H1 (cell line): ENCODE results near the gene GNAL. TPM values are rescaled to one million over a fixed set of nuclear protein-coding genes. Genes with fewer than 3 reads are reported as not detected.
A peak's percentile ranks its signal among the peaks of the same experiment; 100 is the strongest.

Experiments
- CHD2 ChIP-seq: IDR thresholded peaks from 2 replicates; pipeline ENCODE4 v1.6.1; 2012; ENCODE audit warnings: low read length, improper control_type of control experiment
- CREB1 ChIP-seq: IDR thresholded peaks from 2 replicates; pipeline ENCODE4 v1.6.1; 2012; ENCODE audit warnings: inconsistent platforms
- GTF2F1 ChIP-seq: IDR thresholded peaks from 2 replicates; pipeline ENCODE4 v1.6.1; 2012; ENCODE audit warnings: low read depth, low read length, improper control_type of control experiment, borderline replicate concordance
- HDAC2 ChIP-seq, 2 experiments: fragments of 300-600 bp in 1 of 2; sonication (generic) in 1 of 2; IDR thresholded peaks; 2 replicates each; pipeline ENCODE4 v1.6.1; 2011 to 2012; ENCODE audit warnings: low read depth in 2 of 2, low read length in 2 of 2, mild to moderate bottlenecking in 2 of 2, moderate library complexity in 2 of 2, borderline replicate concordance in 1 of 2, inconsistent platforms in 1 of 2
- JUND ChIP-seq: IDR thresholded peaks from 2 replicates; pipeline ENCODE4 v1.6.1; 2011; ENCODE audit warnings: mild to moderate bottlenecking, improper control_type of control experiment, low read length
- KDM5A ChIP-seq: fragments of 200-600 bp; IDR thresholded peaks from 2 replicates; pipeline ENCODE4 v1.7.1; 2012; ENCODE audit warnings: mild to moderate bottlenecking, low read length, inconsistent platforms, mixed read lengths
- MAX ChIP-seq: IDR thresholded peaks from 2 replicates; pipeline ENCODE4 v1.6.1; 2012; ENCODE audit warnings: inconsistent platforms
- NRF1 ChIP-seq: IDR thresholded peaks from 2 replicates; pipeline ENCODE4 v1.6.1; 2011; ENCODE audit warnings: mild to moderate bottlenecking, low read depth, low read length, improper control_type of control experiment
- PHF8 ChIP-seq: fragments of 200-600 bp; sonication (generic); conservative IDR thresholded peaks from 2 replicates; pipeline ENCODE4 v1.7.1; 2012; ENCODE audit warnings: low read depth, mild to moderate bottlenecking, inconsistent platforms, low read length, moderate library complexity
- POU5F1 ChIP-seq: IDR thresholded peaks from 2 replicates; pipeline ENCODE4 v1.6.1; 2011; ENCODE audit warnings: low read depth, mild to moderate bottlenecking, low read length, moderate library complexity
- RBBP5 ChIP-seq: IDR thresholded peaks from 2 replicates; pipeline ENCODE4 v1.7.1; 2012; ENCODE audit warnings: low read depth, mild to moderate bottlenecking, inconsistent platforms, low read length, moderate library complexity, borderline replicate concordance
- SRF ChIP-seq: IDR thresholded peaks from 2 replicates; pipeline ENCODE4 v1.6.1; 2011; ENCODE audit warnings: mild to moderate bottlenecking, low read depth, low read length, moderate library complexity
- TAF1 ChIP-seq: IDR thresholded peaks from 2 replicates; pipeline ENCODE4 v1.6.1; 2011; ENCODE audit warnings: mild to moderate bottlenecking, low read depth, low read length
- TBP ChIP-seq: IDR thresholded peaks from 2 replicates; pipeline ENCODE4 v1.6.1; 2011; ENCODE audit warnings: low read depth, low read length, improper control_type of control experiment
- polyA plus RNA-seq, 7 experiments: library from polyadenylated mRNA; depleted of rRNA in 3 of 7; stranded (reverse) in 5 of 7; unstranded in 2 of 7; fragments of >200 nt in 5 of 7; fragments of 200-250 nt in 2 of 7; gene quantifications; 1 replicate in 5 of 7; 2 replicates in 1 of 7; 4 replicates in 1 of 7; pipeline versions ENCODE4 v1.2.1 to v1.2.3, GENCODE V29; 2011 to 2013; ENCODE audit warnings: missing spikeins in 2 of 7, mixed read lengths in 2 of 7
- total RNA-seq: library from RNA; stranded (reverse); fragmentation: NEBNext Ultra II Directional; extraction: Animal tissue kit (Norgen Biotek cat#: 25700); gene quantifications from 2 replicates; pipeline ENCODE4 v1.2.1, GENCODE V29; 2021

Gene GNAL
- total and polyA plus RNA-seq, 2 of the 8 experiments (the other 6 are each of a cell fraction or from before 2014, with no cell fraction given) = 13.2 to 18.3 TPM

- TF ChIP-seq PHF8 (peak; percentile 93), GTF2F1 (0 out of 2 replicates have a peak, but pooled peaks have one; percentile 29), POU5F1 (no peak), TBP (peak; percentile 90), TAF1 (peak; percentile 99), HDAC2 (IDR thresholded peaks at IDR 0.05; ENCODE audit: borderline replicate concordance in 1 of 2, low read depth in 2 of 2, low read length in 2 of 2) (0 out of 4 replicates have a peak, but pooled peaks of 1 of the 2 experiments have one; percentile 46), JUND (peak; percentile 75; the same call in 1 of the 2 replicates), NRF1 (peak; percentile 29; the same call in 1 of the 2 replicates), RBBP5 (peak; percentile 82), MAX (peak; percentile 37), KDM5A (peak; percentile 88), CREB1 (peak; percentile 98), SRF (peak; percentile 87), CHD2 (no peak)
Observed at GRCh38 chr18:11851146-11851805, 162.2 kb downstream of the GNAL start, which contains the start of gene CHMP1B (continued).
